Upper lobe of left lung (tissue), 6 donors: ENCODE data around the gene SH3PXD2A. TPM values are rescaled to one million over a fixed set of nuclear protein-coding genes. Genes with fewer than 3 reads are reported as not detected.
A peak's percentile ranks its signal among the peaks of the same experiment; 100 is the strongest.

Experiments used
- ATAC-seq, 2 donors: fragments of 200-7000 bp; cut with Tn5 transposase; one replicate each; pipeline ENCODE4 v1.9.1; 2022; ENCODE audit warnings: mild to moderate bottlenecking in 2 of 2, moderate library complexity in 2 of 2; ENCODE audit not compliant: low FRiP score in 2 of 2
- DNase-seq, 2 donors: peaks; one replicate each; pipeline ENCODE4 v3.0.0-alpha.2; 2019 to 2020
- H3K27ac ChIP-seq, 4 donors: fragments of 200-600 bp; sonication (generic); one replicate each; pipeline ENCODE4 v1.5.1; 2016 to 2019
- H3K27me3 ChIP-seq, 4 donors: fragments of 200-600 bp; sonication (generic); one replicate each; pipeline ENCODE4 v1.5.1; 2017 to 2019
- H3K36me3 ChIP-seq, 4 donors: fragments of 200-600 bp; sonication (generic); one replicate each; pipeline ENCODE4 v1.5.1; 2016 to 2019
- H3K4me1 ChIP-seq, 4 donors: fragments of 200-600 bp; sonication (generic); one replicate each; pipeline ENCODE4 v1.5.1; 2018 to 2019
- H3K4me3 ChIP-seq, 4 donors: fragments of 200-600 bp; sonication (generic); one replicate each; pipeline ENCODE4 v1.5.1; 2017 to 2019; ENCODE audit warnings: mild to moderate bottlenecking in 2 of 4, moderate library complexity in 1 of 4
- H3K9me3 ChIP-seq, 4 donors: fragments of 200-600 bp; sonication (generic); one replicate each; pipeline ENCODE4 v1.5.1; 2018 to 2019
- CTCF ChIP-seq, 6 experiments: fragments of 450-650 bp in 4 of 6; fragments of 200-600 bp in 2 of 6; sonication (generic) in 2 of 6; IDR thresholded peaks; one replicate each; pipeline ENCODE4 v1.5.1; 2016 to 2019; ENCODE audit warnings: antibody characterized with exemption in 6 of 6
- EP300 ChIP-seq, 4 donors: sonication (generic); formaldehyde crosslinking; IDR thresholded peaks; one replicate each; pipeline ENCODE4 v1.5.1; 2017; ENCODE audit warnings: antibody characterized with exemption in 4 of 4, control low read depth in 2 of 4
- POLR2A ChIP-seq, 4 donors: fragments of 450-650 bp; IDR thresholded peaks; one replicate each; pipeline ENCODE4 v1.5.1; 2016 to 2017; ENCODE audit warnings: antibody characterized with exemption in 4 of 4, mild to moderate bottlenecking in 2 of 4
- POLR2AphosphoS5 ChIP-seq, 2 donors: sonication (generic); formaldehyde crosslinking; IDR thresholded peaks; one replicate each; pipeline ENCODE4 v1.5.1; 2017; ENCODE audit warnings: antibody characterized with exemption in 2 of 2
- WGBS, 2 donors: methylation state at CpG; one replicate each; pipeline ENCODE4 v1.1.5; 2017 to 2018; 5-methylcytosine and 5-hydroxymethylcytosine counted together
- total RNA-seq, 6 donors: library from RNA; depleted of rRNA in 4 of 6; stranded (reverse); fragments of >200 nt in 4 of 6; gene quantifications; one replicate each; pipeline versions ENCODE4 v1.1.0 to v1.2.1, GENCODE V29; 2016 to 2021
- donor health status: DM: no; HTN: no; CAD: no; lungs with moderate emphysema.
- donor health status: DM: no; HTN: yes; CAD: no; lungs with severe emphysema.

The SH3PXD2A gene
- total RNA-seq, 6 donors from 2014 or later, result 19.6 to 42.2 (median 30.8) TPM

GRCh38 chr10:103869336-103869735 lies 14.0 kb upstream of the SH3PXD2A start:
- WGBS, 2 donors, result 83 to 84% methylated on average over 4 of the region's 4 CpGs
- no peak for TF ChIP-seq POLR2A (IDR thresholded peaks at IDR 0.05)
- TF ChIP-seq CTCF (IDR thresholded peaks at IDR 0.05), result no peak
- no peak for TF ChIP-seq POLR2AphosphoS5 (IDR thresholded peaks at IDR 0.05)
- TF ChIP-seq EP300 (IDR thresholded peaks at IDR 0.05), result no peak
- no peak overlapping the region for H3K4me3 ChIP-seq
- peaks cover 0 to 8% (median 7%) of the 10 kb centered on the region in 4 donors for H3K9me3 ChIP-seq
- DNase-seq (no peak), ATAC-seq (no peak)
- no peaks in the 10 kb centered on the region for H3K27me3 ChIP-seq
- H3K36me3 ChIP-seq, result peaks cover 0 to 18% (median 2%) of the 10 kb centered on the region in 4 donors
- peaks cover 0 to 10% (median 3%) of the 10 kb centered on the region in 4 donors for H3K4me1 ChIP-seq
- no peak overlapping the region for H3K27ac ChIP-seq

GRCh38 chr10:103868200-103868599 lies 12.8 kb upstream of the SH3PXD2A start:
- ATAC-seq, result no peak
- peaks cover 0 to 4% (median 0%) of the 10 kb centered on the region in 4 donors for H3K4me1 ChIP-seq
- no peak overlapping the region for H3K4me3 ChIP-seq
- DNase-seq, result no peak
- WGBS, 2 donors, result 81 to 82% methylated on average over 1 of the region's 1 CpG
- peaks cover 0 to 18% (median 2%) of the 10 kb centered on the region in 4 donors for H3K36me3 ChIP-seq
- H3K9me3 ChIP-seq, result peaks cover 0 to 8% (median 7%) of the 10 kb centered on the region in 4 donors
- no peak overlapping the region for H3K27ac ChIP-seq
- TF ChIP-seq EP300 (IDR thresholded peaks at IDR 0.05), result no peak
- no peak for TF ChIP-seq POLR2AphosphoS5 (IDR thresholded peaks at IDR 0.05)
- no peak for TF ChIP-seq POLR2A (IDR thresholded peaks at IDR 0.05)
- TF ChIP-seq CTCF (IDR thresholded peaks at IDR 0.05), result no peak
- H3K27me3 ChIP-seq, result no peaks in the 10 kb centered on the region

- Histone ChIP-seq H3K4me3 (no peak overlapping the region), H3K27me3 (no peaks in the 10 kb centered on the region), H3K36me3 (no peaks in the 10 kb centered on the region), H3K9me3 (peaks cover 0 to 8% (median 7%) of the 10 kb centered on the region in 4 donors), H3K27ac (no peak overlapping the region), H3K4me1 (peaks cover 0 to 11% (median 0%) of the 10 kb centered on the region in 4 donors)
- DNase-seq, result no peak
- no peak for TF ChIP-seq POLR2AphosphoS5 (IDR thresholded peaks at IDR 0.05)
- no peak for TF ChIP-seq EP300 (IDR thresholded peaks at IDR 0.05)
- no peak for TF ChIP-seq CTCF (IDR thresholded peaks at IDR 0.05)
- TF ChIP-seq POLR2A (IDR thresholded peaks at IDR 0.05), result no peak
- no peak for ATAC-seq
- 97 to 100% methylated on average over 1 of the region's 1 CpG for WGBS, 2 donors
Measured at GRCh38 chr10:103861505-103861904, 6.1 kb upstream of the SH3PXD2A start.

- Histone ChIP-seq H3K27ac (no peak overlapping the region), H3K4me1 (peaks cover 14 to 30% (median 15%) of the 10 kb centered on the region in 4 donors), H3K9me3 (no peaks in the 10 kb centered on the region), H3K36me3 (no peaks in the 10 kb centered on the region), H3K27me3 (peaks cover 0 to 9% (median 0%) of the 10 kb centered on the region in 4 donors), H3K4me3 (no peak overlapping the region)
- DNase-seq, result peak in 1 of 2 donors; percentile 54
- TF ChIP-seq POLR2AphosphoS5 (IDR thresholded peaks at IDR 0.05) (no peak), CTCF (IDR thresholded peaks at IDR 0.05) (peak; percentile 47 to 77 (median 70))
- ATAC-seq, result peak; percentile 77 to 78
- 51 to 52% methylated on average over 12 to 15 of the region's 15 CpGs for WGBS, 2 donors
Measured at GRCh38 chr10:103859161-103860086, 4.0 kb upstream of the SH3PXD2A start.
